ENCODE measurements around the gene COMTD1.
A peak's percentile ranks its signal among the peaks of the same experiment; 100 is the strongest.

The COMTD1 gene

GRCh38 chr10:75263806-75264205 is 28.0 kb upstream of the COMTD1 start:
- TF ChIP-seq CTCF (IDR thresholded peaks at IDR 0.05): no peak
- Mint-ChIP-seq H3K4me3 (no peak overlapping the region), H3K27ac (no peak overlapping the region), H3K4me1 (peaks cover 52% of the 10 kb centered on the region), H3K27me3 (ENCODE audit: low read depth, poor library complexity) (peaks cover 7% of the 10 kb centered on the region), H3K36me3 (ENCODE audit: low read depth) (no peaks in the 10 kb centered on the region), H3K9me3 (peaks cover 21% of the 10 kb centered on the region)
- DNase-seq: no peak

- H3K27me3 Mint-ChIP-seq (ENCODE audit: low read depth, poor library complexity): peaks cover 6% of the 10 kb centered on the region
- H3K36me3 Mint-ChIP-seq (ENCODE audit: low read depth): no peaks in the 10 kb centered on the region
- DNase-seq: no peak
- peak overlapping the region; percentile 46 for H3K27ac Mint-ChIP-seq
- peaks cover 47% of the 10 kb centered on the region for H3K4me1 Mint-ChIP-seq
- H3K9me3 Mint-ChIP-seq: peaks cover 26% of the 10 kb centered on the region
- H3K4me3 Mint-ChIP-seq: no peak overlapping the region
- no peak for TF ChIP-seq CTCF (IDR thresholded peaks at IDR 0.05)
These were observed 26.3 kb upstream of the COMTD1 start for GRCh38 chr10:75261813-75262705.

GRCh38 chr10:75260990-75261389 is 25.2 kb upstream of the COMTD1 start:
- Mint-ChIP-seq H3K27ac (peak overlapping the region; percentile 32), H3K4me3 (no peak overlapping the region), H3K36me3 (ENCODE audit: low read depth) (no peaks in the 10 kb centered on the region), H3K9me3 (peaks cover 32% of the 10 kb centered on the region), H3K27me3 (ENCODE audit: low read depth, poor library complexity) (peaks cover 6% of the 10 kb centered on the region), H3K4me1 (peaks cover 37% of the 10 kb centered on the region)
- TF ChIP-seq CTCF (IDR thresholded peaks at IDR 0.05): no peak
- DNase-seq: no peak

- H3K27me3 Mint-ChIP-seq (ENCODE audit: low read depth, poor library complexity): peaks cover 6% of the 10 kb centered on the region
- H3K4me1 Mint-ChIP-seq: no peaks in the 10 kb centered on the region
- no peak for TF ChIP-seq CTCF (IDR thresholded peaks at IDR 0.05)
- peaks cover 19% of the 10 kb centered on the region for H3K36me3 Mint-ChIP-seq (ENCODE audit: low read depth)
- peaks cover 53% of the 10 kb centered on the region for H3K9me3 Mint-ChIP-seq
- no peak overlapping the region for H3K4me3 Mint-ChIP-seq
- no peak overlapping the region for H3K27ac Mint-ChIP-seq
- DNase-seq: no peak
These were observed 19.0 kb upstream of the COMTD1 start for GRCh38 chr10:75254739-75255138.

GRCh38 chr10:75253281-75254220 is 17.8 kb upstream of the COMTD1 start:
- H3K4me1 Mint-ChIP-seq: no peaks in the 10 kb centered on the region
- H3K27ac Mint-ChIP-seq: no peak overlapping the region
- TF ChIP-seq CTCF (IDR thresholded peaks at IDR 0.05): no peak
- peaks cover 6% of the 10 kb centered on the region for H3K27me3 Mint-ChIP-seq (ENCODE audit: low read depth, poor library complexity)
- H3K4me3 Mint-ChIP-seq: no peak overlapping the region
- H3K9me3 Mint-ChIP-seq: peaks cover 51% of the 10 kb centered on the region
- DNase-seq: no peak
- peaks cover 19% of the 10 kb centered on the region for H3K36me3 Mint-ChIP-seq (ENCODE audit: low read depth)
